ENCODE measurements around the gene GRB2. TPM values are rescaled to one million over a fixed set of nuclear protein-coding genes. Genes with fewer than 3 reads are reported as not detected.

Gene GRB2
- polyA plus RNA-seq, 2 of the 4 experiments (the other 2 are of a cell fraction), result 91.4 to 91.9 TPM

- no peak for TF ChIP-seq FOSL2 (IDR thresholded peaks at IDR 0.05)
- no peak for TF ChIP-seq FOSL2 (CRISPR knock-in tag; IDR thresholded peaks at IDR 0.05)
- TF ChIP-seq ZSCAN20 (CRISPR knock-in tag; IDR thresholded peaks at IDR 0.05), result no peak
- no peak for TF ChIP-seq ZC3H11A (IDR thresholded peaks at IDR 0.05)
- TF ChIP-seq, protein P1, sequence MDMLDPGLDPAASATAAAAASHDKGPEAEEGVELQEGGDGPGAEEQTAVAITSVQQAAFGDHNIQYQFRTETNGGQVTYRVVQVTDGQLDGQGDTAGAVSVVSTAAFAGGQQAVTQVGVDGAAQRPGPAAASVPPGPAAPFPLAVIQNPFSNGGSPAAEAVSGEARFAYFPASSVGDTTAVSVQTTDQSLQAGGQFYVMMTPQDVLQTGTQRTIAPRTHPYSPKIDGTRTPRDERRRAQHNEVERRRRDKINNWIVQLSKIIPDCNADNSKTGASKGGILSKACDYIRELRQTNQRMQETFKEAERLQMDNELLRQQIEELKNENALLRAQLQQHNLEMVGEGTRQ (IDR thresholded peaks at IDR 0.05), result no peak
- no peak for TF ChIP-seq HOXB13 (CRISPR knock-in tag; IDR thresholded peaks at IDR 0.05; ENCODE audit: low read depth)
- TF ChIP-seq HDAC2 (IDR thresholded peaks at IDR 0.05), result no peak
- TF ChIP-seq CTCF (IDR thresholded peaks at IDR 0.05), result no peak
- TF ChIP-seq JUN (IDR thresholded peaks at IDR 0.05), result no peak
- TF ChIP-seq FOSB (CRISPR knock-in tag; IDR thresholded peaks at IDR 0.05), result no peak
- TF ChIP-seq ZFP36 (IDR thresholded peaks at IDR 0.05; ENCODE audit: borderline replicate concordance, partially characterized antibody), result no peak
- TF ChIP-seq CBX8 (IDR thresholded peaks at IDR 0.05), result no peak
Measured at GRCh38 chr17:75407655-75408352, 2.3 kb upstream of the GRB2 start (continued).

DNA sequence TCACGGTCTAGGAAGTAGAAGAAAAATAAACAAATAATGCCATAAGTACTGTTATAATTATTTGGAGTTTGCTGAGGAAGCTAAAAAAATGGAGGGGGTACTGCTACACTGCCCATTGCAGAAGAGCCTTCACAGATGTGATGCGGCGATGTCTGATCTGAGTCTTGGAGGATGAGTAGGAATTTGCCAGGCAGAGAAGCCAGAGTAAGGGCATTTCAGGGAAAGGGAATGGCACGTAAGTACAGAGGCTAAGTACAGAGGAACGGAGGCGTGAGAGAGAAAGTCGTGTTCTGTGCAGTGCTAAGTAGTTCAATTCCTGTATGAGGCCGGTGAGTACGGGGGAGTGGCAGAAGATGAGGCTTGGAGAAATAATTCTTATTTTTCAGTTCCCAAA lies 741 bp upstream of the GRB2 start:
- Histone ChIP-seq H3K4me2 (peak overlapping the region; percentile 91), H3K4me1 (peaks cover 13% of the 10 kb centered on the region; the same call in 1 of the 3 replicates), H3K9me3 (no peaks in the 10 kb centered on the region), H3K27ac (peak overlapping the region; percentile 41 to 64; a peak in 5 of 6 replicates), H3K4me3 (peak overlapping the region; percentile 96)
- ChIA-PET POLR2A (interaction anchor here (0.6 to 2.0 kb wide), 16 partner anchors 10 to 374 kb away, joined by 3 to 27 read pairs (median 5); partner anchors contain the start of genes MIF4GD, SLC25A19, TMEM94 and TSEN54), CTCF (interaction anchor here (0.7 to 13.5 kb wide), 18 partner anchors 9 to 424 kb away, joined by 3 to 272 read pairs (median 4); partner anchors contain the start of genes MIF4GD and SLC25A19)
- ATAC-seq (peak; percentile 30 to 41; a peak in 5 of 6 replicates), DNase-seq (ENCODE audit: low read depth in 1 of 2, low spot score in 1 of 2) (no peak), FAIRE-seq (no peak)
- 3% methylated on average over 9 of the region's 9 CpGs for WGBS (ENCODE audit: missing lambda C conversion rate)
- no peak for TF ChIP-seq CBX2 (IDR thresholded peaks at IDR 0.05; ENCODE audit: borderline replicate concordance, low read depth)
- peak; percentile 84 for TF ChIP-seq MAFK (IDR thresholded peaks at IDR 0.05; ENCODE audit: partially characterized antibody)
- TF ChIP-seq CTCF (IDR thresholded peaks at IDR 0.05), result no peak
- no peak for TF ChIP-seq ATOH8 (CRISPR knock-in tag; IDR thresholded peaks at IDR 0.05; ENCODE audit: low read depth)
- TF ChIP-seq CEBPB (IDR thresholded peaks at IDR 0.05), result no peak

GRCh38 chr17:75404731-75405364 lies 630 bp downstream of the GRB2 start:
- ATAC-seq (peak; percentile 64 to 69), DNase-seq (ENCODE audit: low read depth in 1 of 2, low spot score in 1 of 2) (peak; percentile 42 to 58), FAIRE-seq (no peak)
- no peaks in the 10 kb centered on the region for H3K9me3 ChIP-seq
- CTCF ChIA-PET, result interaction anchor here (0.5 to 13.5 kb wide), 14 partner anchors 10 to 750 kb away, joined by 3 to 272 read pairs (median 3); partner anchors contain the start of genes MIF4GD and SLC25A19
- peak overlapping the region; percentile 96 for H3K4me3 ChIP-seq
- H3K27ac ChIP-seq, result peak overlapping the region; percentile 91 to 95
- H3K4me2 ChIP-seq, result peak overlapping the region; percentile 87
- POLR2A ChIA-PET, result interaction anchor here (0.6 to 2.0 kb wide), 8 partner anchors 8 to 142 kb away, joined by 3 to 27 read pairs (median 10); partner anchors contain the start of genes MIF4GD, SLC25A19 and TMEM94
- H3K4me1 ChIP-seq, result peaks cover 13% of the 10 kb centered on the region; the same call in 1 of the 3 replicates
- 1% methylated on average over 28 of the region's 37 CpGs for WGBS (ENCODE audit: missing lambda C conversion rate)
- TF ChIP-seq EHF (CRISPR knock-in tag; IDR thresholded peaks at IDR 0.05) (no peak), KDM5A (IDR thresholded peaks at IDR 0.05) (peak; percentile 46; the same call in 1 of the 2 replicates), RARB (CRISPR knock-in tag; IDR thresholded peaks at IDR 0.05) (no peak), ESRRA (IDR thresholded peaks at IDR 0.05; ENCODE audit: borderline replicate concordance, low read length) (no peak), E2F6 (IDR thresholded peaks at IDR 0.05; ENCODE audit: borderline replicate concordance, low read depth) (no peak), MYC (IDR thresholded peaks at IDR 0.05; ENCODE audit: borderline replicate concordance, low read length) (no peak), CEBPB (IDR thresholded peaks at IDR 0.05) (0 out of 4 replicates have a peak, but pooled peaks of 1 of the 2 experiments have one; percentile 3), NFE2L2 (conservative IDR thresholded peaks at IDR 0.05; ENCODE audit: low read length) (no peak), POLR2AphosphoS2 (conservative IDR thresholded peaks at IDR 0.05; ENCODE audit: low read length) (no peak), RCOR1 (IDR thresholded peaks at IDR 0.05; ENCODE audit: low read depth, low read length) (no peak)
- TF ChIP-seq, protein P2, sequence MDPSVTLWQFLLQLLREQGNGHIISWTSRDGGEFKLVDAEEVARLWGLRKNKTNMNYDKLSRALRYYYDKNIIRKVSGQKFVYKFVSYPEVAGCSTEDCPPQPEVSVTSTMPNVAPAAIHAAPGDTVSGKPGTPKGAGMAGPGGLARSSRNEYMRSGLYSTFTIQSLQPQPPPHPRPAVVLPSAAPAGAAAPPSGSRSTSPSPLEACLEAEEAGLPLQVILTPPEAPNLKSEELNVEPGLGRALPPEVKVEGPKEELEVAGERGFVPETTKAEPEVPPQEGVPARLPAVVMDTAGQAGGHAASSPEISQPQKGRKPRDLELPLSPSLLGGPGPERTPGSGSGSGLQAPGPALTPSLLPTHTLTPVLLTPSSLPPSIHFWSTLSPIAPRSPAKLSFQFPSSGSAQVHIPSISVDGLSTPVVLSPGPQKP (IDR thresholded peaks at IDR 0.05; ENCODE audit: low read depth, low read length), result no peak
